ENCODE results near the gene RAB21.
"Not testable (repeated sequence)": the region's sequence is repeated elsewhere in the genome, so short reads cannot be mapped to it uniquely, and the experiment has no call there.

Gene RAB21

GRCh38 chr12:71799106-71799505 is 44.4 kb downstream of the RAB21 start:
- DNase-seq (ENCODE audit: low read depth) = no peak

- no peak for DNase-seq (ENCODE audit: low read depth)
Measured at GRCh38 chr12:71800177-71800576, 45.5 kb downstream of the RAB21 start.

GRCh38 chr12:71804505-71804904 is 49.8 kb downstream of the RAB21 start:
- DNase-seq (ENCODE audit: low read depth) = no peak

- no peak for DNase-seq (ENCODE audit: low read depth)
Measured at GRCh38 chr12:71810921-71811320, 56.3 kb downstream of the RAB21 start.

GRCh38 chr12:71815242-71815641 is 60.6 kb downstream of the RAB21 start:
- not testable (repeated sequence) for DNase-seq (ENCODE audit: low read depth)

- DNase-seq (ENCODE audit: low read depth) = not testable (repeated sequence)
Measured at GRCh38 chr12:71822088-71822487, 67.4 kb downstream of the RAB21 start.

- DNase-seq (ENCODE audit: low read depth) = no peak
Measured at GRCh38 chr12:71828813-71829212, 74.2 kb downstream of the RAB21 start.

- DNase-seq (ENCODE audit: low read depth) = no peak
Measured at GRCh38 chr12:71837356-71837755, 82.7 kb downstream of the RAB21 start.

- DNase-seq (ENCODE audit: low read depth) = no peak
Measured at GRCh38 chr12:71838231-71838630, 83.6 kb downstream of the RAB21 start.

GRCh38 chr12:71838676-71839075 is 84.0 kb downstream of the RAB21 start:
- DNase-seq (ENCODE audit: low read depth) = no peak

GRCh38 chr12:71840231-71840847 is 85.7 kb downstream of the RAB21 start:
- no peak for DNase-seq (ENCODE audit: low read depth)

- DNase-seq (ENCODE audit: low read depth) = no peak
Measured at GRCh38 chr12:71846322-71846940, 91.8 kb downstream of the RAB21 start.

- no peak for DNase-seq (ENCODE audit: low read depth)
Measured at GRCh38 chr12:71848212-71848611, 93.5 kb downstream of the RAB21 start.

GRCh38 chr12:71849109-71849851 is 94.6 kb downstream of the RAB21 start:
- no peak for DNase-seq (ENCODE audit: low read depth)

All from stimulated activated CD8-positive, alpha-beta memory T cell treated with anti-CD3 and anti-CD28 coated beads, Interleukin-7, amount 100 ng/mL, for 24 hours (primary cell).